Measurements from ENCODE around the gene OR10W1. TPM values are rescaled to one million over a fixed set of nuclear protein-coding genes. Genes with fewer than 3 reads are reported as not detected.
A peak's percentile ranks its signal among the peaks of the same experiment; 100 is the strongest.

The OR10W1 gene
- total RNA-seq, 1 experiment from 2014 or later: not detected

DNA sequence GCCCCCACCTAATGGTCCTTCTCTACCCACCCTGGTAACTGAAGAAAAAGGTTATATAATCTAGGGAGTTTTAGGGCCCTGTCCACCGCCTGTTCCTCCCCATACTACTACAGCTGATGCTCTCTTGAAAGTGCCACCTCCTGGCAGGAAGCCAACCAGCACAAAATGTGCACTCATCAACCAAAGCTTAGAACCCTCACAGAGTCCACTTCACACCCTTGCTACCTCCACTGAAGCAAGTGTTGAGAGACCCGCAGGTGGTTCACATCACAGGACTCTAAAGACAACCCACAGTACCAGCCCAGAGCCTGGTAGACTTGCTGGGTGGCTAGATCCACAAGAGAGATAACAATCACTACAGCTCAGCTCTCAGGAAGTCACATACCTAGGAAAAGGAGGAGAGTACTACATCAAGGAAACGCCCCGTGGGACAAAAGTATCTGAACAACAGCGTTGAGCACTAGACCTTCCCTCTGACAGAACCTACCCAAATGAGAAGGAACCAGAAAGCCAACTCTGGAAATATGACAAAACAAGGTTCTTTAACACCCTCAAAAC is 17.5 kb upstream of the OR10W1 start:
- Histone ChIP-seq H4K20me1 (ENCODE audit: insufficient read depth) (no peaks in the 10 kb centered on the region), H3F3A (ENCODE audit: insufficient read depth, low read depth) (no peaks in the 10 kb centered on the region), H3K4me1 (replicated peaks; ENCODE audit: insufficient read depth) (no peaks in the 10 kb centered on the region), H3K79me2 (ENCODE audit: low read depth) (no peaks in the 10 kb centered on the region), H3K27ac (no peak overlapping the region), H3K9me3 (ENCODE audit: insufficient read depth, low read depth) (no peaks in the 10 kb centered on the region), H2AFZ (no peak overlapping the region), H3K36me3 (ENCODE audit: low read depth) (no peaks in the 10 kb centered on the region), H3K27me3 (ENCODE audit: insufficient read depth, low read depth) (no peaks in the 10 kb centered on the region), H3K4me3 (no peak overlapping the region), H3K9me2 (ENCODE audit: insufficient read depth) (no peaks in the 10 kb centered on the region), H3K4me2 (no peak overlapping the region)
- DNase-seq: peak in 1 of 2 experiments; percentile 3
- POLR2A ChIA-PET (ENCODE audit: unreplicated experiment): interaction anchor here (0.6 kb wide), 1 partner anchor 539 kb away, joined by 4 read pairs; no protein-coding TSS in a partner anchor
- intact Hi-C loops (cut with micrococcal nuclease; ENCODE audit: unreplicated experiment): loop anchor here (2.0 kb wide), 1 partner anchor 623 kb away; no protein-coding TSS in a partner anchor
- CTCF ChIA-PET: interaction anchor here (0.5 kb wide), 1 partner anchor 240 kb away, joined by 3 read pairs; no protein-coding TSS in a partner anchor
- TF ChIP-seq CTCF (conservative IDR thresholded peaks at IDR 0.05) (no peak), EZH2 (IDR thresholded peaks at IDR 0.05; ENCODE audit: low read depth) (no peak)
- no TSS peak for BruUV-seq (replicated peaks)

- H3K4me2 ChIP-seq: no peak overlapping the region
- no peaks in the 10 kb centered on the region for H3K9me2 ChIP-seq (ENCODE audit: insufficient read depth)
- no peaks in the 10 kb centered on the region for H3F3A ChIP-seq (ENCODE audit: insufficient read depth, low read depth)
- H2AFZ ChIP-seq: no peak overlapping the region
- no peaks in the 10 kb centered on the region for H3K27me3 ChIP-seq (ENCODE audit: insufficient read depth, low read depth)
- intact Hi-C loops (cut with micrococcal nuclease; ENCODE audit: unreplicated experiment): no loop called here
- ChIA-PET POLR2A (ENCODE audit: unreplicated experiment) (no interaction called here), CTCF (no interaction called here)
- no peaks in the 10 kb centered on the region for H3K36me3 ChIP-seq (ENCODE audit: low read depth)
- no peak overlapping the region for H3K27ac ChIP-seq
- no TSS peak for BruUV-seq (replicated peaks)
- H3K9me3 ChIP-seq (ENCODE audit: insufficient read depth, low read depth): no peaks in the 10 kb centered on the region
- no peaks in the 10 kb centered on the region for H4K20me1 ChIP-seq (ENCODE audit: insufficient read depth)
- TF ChIP-seq EZH2 (IDR thresholded peaks at IDR 0.05; ENCODE audit: low read depth): no peak
- no peak for TF ChIP-seq CTCF (conservative IDR thresholded peaks at IDR 0.05)
- no peak for DNase-seq
- no peaks in the 10 kb centered on the region for H3K4me1 ChIP-seq (replicated peaks; ENCODE audit: insufficient read depth)
- no peaks in the 10 kb centered on the region for H3K79me2 ChIP-seq (ENCODE audit: low read depth)
- H3K4me3 ChIP-seq: no peak overlapping the region
These were observed 8.1 kb upstream of the OR10W1 start for GRCh38 chr11:58276151-58276550.

GRCh38 chr11:58275002-58275401 is 6.9 kb upstream of the OR10W1 start:
- H3K27me3 ChIP-seq (ENCODE audit: insufficient read depth, low read depth): no peaks in the 10 kb centered on the region
- no peak overlapping the region for H3K27ac ChIP-seq
- H3K4me1 ChIP-seq (replicated peaks; ENCODE audit: insufficient read depth): no peaks in the 10 kb centered on the region
- no peak overlapping the region for H3K4me3 ChIP-seq
- H3K36me3 ChIP-seq (ENCODE audit: low read depth): no peaks in the 10 kb centered on the region
- H3F3A ChIP-seq (ENCODE audit: insufficient read depth, low read depth): no peaks in the 10 kb centered on the region
- no peak for DNase-seq
- no TSS peak for BruUV-seq (replicated peaks)
- no peaks in the 10 kb centered on the region for H4K20me1 ChIP-seq (ENCODE audit: insufficient read depth)
- ChIA-PET POLR2A (ENCODE audit: unreplicated experiment) (no interaction called here), CTCF (no interaction called here)
- TF ChIP-seq CTCF (conservative IDR thresholded peaks at IDR 0.05) (no peak), EZH2 (IDR thresholded peaks at IDR 0.05; ENCODE audit: low read depth) (no peak)
- no peaks in the 10 kb centered on the region for H3K9me3 ChIP-seq (ENCODE audit: insufficient read depth, low read depth)
- H3K9me2 ChIP-seq (ENCODE audit: insufficient read depth): no peaks in the 10 kb centered on the region
- H3K79me2 ChIP-seq (ENCODE audit: low read depth): no peaks in the 10 kb centered on the region
- intact Hi-C loops (cut with micrococcal nuclease; ENCODE audit: unreplicated experiment): no loop called here
- H2AFZ ChIP-seq: no peak overlapping the region
- H3K4me2 ChIP-seq: no peak overlapping the region

Measured in PC-9 (cell line).